Measurements from ENCODE around the gene RNF34. TPM values are rescaled to one million over a fixed set of nuclear protein-coding genes. Genes with fewer than 3 reads are reported as not detected.

The RNF34 gene
- total RNA-seq, 2 experiments from 2014 or later: 60.6 to 63.1 TPM

GRCh38 chr12:121424624-121424975 lies 24.7 kb downstream of the RNF34 start:
- Mint-ChIP-seq H3K4me3 (no peak overlapping the region), H3K9me3 (no peaks in the 10 kb centered on the region), H3K27me3 (no peaks in the 10 kb centered on the region), H3K27ac (no peak overlapping the region), H3K36me3 (ENCODE audit: low read depth) (peaks cover 96% of the 10 kb centered on the region), H3K4me1 (ENCODE audit: low read depth) (peaks cover 4% of the 10 kb centered on the region)
- DNase-seq (no peak), ATAC-seq (ENCODE audit: poor library complexity) (no peak)
- H3K4me1 ChIP-seq (ENCODE audit: insufficient read depth, low read length): no peaks in the 10 kb centered on the region
- ChIA-PET POLR2A (interaction anchor here (1.1 kb wide), 1 partner anchor 73 kb away, joined by 3 read pairs; the partner anchor contains the start of gene ANAPC5), CTCF (interaction anchor here (0.6 to 0.9 kb wide), 2 partner anchors 11 to 18 kb away, joined by 3 read pairs; no protein-coding TSS in a partner anchor)
- no peaks in the 10 kb centered on the region for H3K27me3 ChIP-seq (ENCODE audit: control insufficient read depth in 1 of 2, insufficient read depth in 2 of 2, low read length in 2 of 2)
- intact Hi-C loops (cut with DNase I, micrococcal nuclease): no loop called here
- TF ChIP-seq, protein P1, sequence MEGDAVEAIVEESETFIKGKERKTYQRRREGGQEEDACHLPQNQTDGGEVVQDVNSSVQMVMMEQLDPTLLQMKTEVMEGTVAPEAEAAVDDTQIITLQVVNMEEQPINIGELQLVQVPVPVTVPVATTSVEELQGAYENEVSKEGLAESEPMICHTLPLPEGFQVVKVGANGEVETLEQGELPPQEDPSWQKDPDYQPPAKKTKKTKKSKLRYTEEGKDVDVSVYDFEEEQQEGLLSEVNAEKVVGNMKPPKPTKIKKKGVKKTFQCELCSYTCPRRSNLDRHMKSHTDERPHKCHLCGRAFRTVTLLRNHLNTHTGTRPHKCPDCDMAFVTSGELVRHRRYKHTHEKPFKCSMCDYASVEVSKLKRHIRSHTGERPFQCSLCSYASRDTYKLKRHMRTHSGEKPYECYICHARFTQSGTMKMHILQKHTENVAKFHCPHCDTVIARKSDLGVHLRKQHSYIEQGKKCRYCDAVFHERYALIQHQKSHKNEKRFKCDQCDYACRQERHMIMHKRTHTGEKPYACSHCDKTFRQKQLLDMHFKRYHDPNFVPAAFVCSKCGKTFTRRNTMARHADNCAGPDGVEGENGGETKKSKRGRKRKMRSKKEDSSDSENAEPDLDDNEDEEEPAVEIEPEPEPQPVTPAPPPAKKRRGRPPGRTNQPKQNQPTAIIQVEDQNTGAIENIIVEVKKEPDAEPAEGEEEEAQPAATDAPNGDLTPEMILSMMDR (IDR thresholded peaks at IDR 0.05): no peak
- no peak overlapping the region for H3K4me3 ChIP-seq (ENCODE audit: low read length)
- H3K27ac ChIP-seq (ENCODE audit: low read depth in 1 of 2, low read length in 2 of 2): no peak overlapping the region
- H3K36me3 ChIP-seq (ENCODE audit: insufficient read depth, low read length): peaks cover 92% of the 10 kb centered on the region
- no peaks in the 10 kb centered on the region for H3K9me3 ChIP-seq (ENCODE audit: control insufficient read depth in 1 of 2, insufficient read depth in 1 of 2, low read length in 2 of 2)

GRCh38 chr12:121427556-121428050 lies 27.7 kb downstream of the RNF34 start:
- Mint-ChIP-seq H3K9me3 (no peaks in the 10 kb centered on the region), H3K27ac (peak overlapping the region; percentile 24), H3K27me3 (no peaks in the 10 kb centered on the region), H3K36me3 (ENCODE audit: low read depth) (peaks cover 96% of the 10 kb centered on the region), H3K4me3 (no peak overlapping the region), H3K4me1 (ENCODE audit: low read depth) (peaks cover 4% of the 10 kb centered on the region)
- H3K36me3 ChIP-seq (ENCODE audit: insufficient read depth, low read length): peaks cover 82% of the 10 kb centered on the region
- intact Hi-C loops (cut with DNase I, micrococcal nuclease): no loop called here
- TF ChIP-seq, protein P1 (IDR thresholded peaks at IDR 0.05): no peak
- ChIA-PET CTCF (no interaction called here), POLR2A (no interaction called here)
- no peaks in the 10 kb centered on the region for H3K27me3 ChIP-seq (ENCODE audit: control insufficient read depth in 1 of 2, insufficient read depth in 2 of 2, low read length in 2 of 2)
- ATAC-seq (ENCODE audit: poor library complexity): no peak
- no peak for DNase-seq
- no peak overlapping the region for H3K27ac ChIP-seq (ENCODE audit: low read depth in 1 of 2, low read length in 2 of 2)
- no peaks in the 10 kb centered on the region for H3K4me1 ChIP-seq (ENCODE audit: insufficient read depth, low read length)
- H3K4me3 ChIP-seq (ENCODE audit: low read length): no peak overlapping the region
- H3K9me3 ChIP-seq (ENCODE audit: control insufficient read depth in 1 of 2, insufficient read depth in 1 of 2, low read length in 2 of 2): no peaks in the 10 kb centered on the region

GRCh38 chr12:121428883-121429282 lies 29.0 kb downstream of the RNF34 start:
- no peak for ATAC-seq (ENCODE audit: poor library complexity)
- no peak overlapping the region for H3K4me3 ChIP-seq (ENCODE audit: low read length)
- H3K4me1 Mint-ChIP-seq (ENCODE audit: low read depth): peaks cover 4% of the 10 kb centered on the region
- H3K36me3 Mint-ChIP-seq (ENCODE audit: low read depth): peaks cover 96% of the 10 kb centered on the region
- H3K9me3 Mint-ChIP-seq: no peaks in the 10 kb centered on the region
- H3K27me3 Mint-ChIP-seq: no peaks in the 10 kb centered on the region
- no peaks in the 10 kb centered on the region for H3K9me3 ChIP-seq (ENCODE audit: control insufficient read depth in 1 of 2, insufficient read depth in 1 of 2, low read length in 2 of 2)
- intact Hi-C loops (cut with DNase I, micrococcal nuclease): no loop called here
- POLR2A ChIA-PET: no interaction called here
- peak overlapping the region; percentile 21 for H3K27ac Mint-ChIP-seq
- no peaks in the 10 kb centered on the region for H3K4me1 ChIP-seq (ENCODE audit: insufficient read depth, low read length)
- no peak overlapping the region for H3K27ac ChIP-seq (ENCODE audit: low read depth in 1 of 2, low read length in 2 of 2)
- no peak for DNase-seq
- H3K36me3 ChIP-seq (ENCODE audit: insufficient read depth, low read length): peaks cover 82% of the 10 kb centered on the region
- no peaks in the 10 kb centered on the region for H3K27me3 ChIP-seq (ENCODE audit: control insufficient read depth in 1 of 2, insufficient read depth in 2 of 2, low read length in 2 of 2)
- no peak overlapping the region for H3K4me3 Mint-ChIP-seq
- CTCF ChIA-PET: no interaction called here
- TF ChIP-seq, protein P1 (IDR thresholded peaks at IDR 0.05): no peak

Measured in CD4-positive, alpha-beta T cell (primary cell).